Lower lobe of right lung (tissue), 2 donors: Measurements from ENCODE around the gene DNAAF9. TPM values are rescaled to one million over a fixed set of nuclear protein-coding genes. Genes with fewer than 3 reads are reported as not detected.
A peak's percentile ranks its signal among the peaks of the same experiment; 100 is the strongest.

Experiments
- ATAC-seq, 2 donors: fragments of 200-7000 bp; cut with Tn5 transposase; one replicate each; pipeline ENCODE4 v1.9.1; 2020 to 2022; ENCODE audit warnings: mild to moderate bottlenecking in 2 of 2, moderate library complexity in 2 of 2
- DNase-seq: peaks from one replicate; pipeline ENCODE4 v3.0.0-alpha.2; 2020
- H3K27ac ChIP-seq: fragments of 200-600 bp; one replicate; pipeline ENCODE4 v1.8.0; 2022
- H3K27me3 ChIP-seq: fragments of 200-600 bp; one replicate; pipeline ENCODE4 v1.8.0; 2022; ENCODE audit warnings: low read depth
- H3K36me3 ChIP-seq: fragments of 200-600 bp; one replicate; pipeline ENCODE4 v1.8.0; 2022; ENCODE audit warnings: mild to moderate bottlenecking
- H3K4me1 ChIP-seq: fragments of 200-600 bp; one replicate; pipeline ENCODE4 v1.8.0; 2022
- H3K4me3 ChIP-seq: fragments of 200-600 bp; one replicate; pipeline ENCODE4 v1.8.0; 2022; ENCODE audit warnings: mild to moderate bottlenecking
- H3K9me3 ChIP-seq: fragments of 200-600 bp; one replicate; pipeline ENCODE4 v1.8.0; 2022
- CTCF ChIP-seq: fragments of 200-600 bp; IDR thresholded peaks from one replicate; pipeline ENCODE4 v1.8.0; 2022; ENCODE audit warnings: antibody characterized with exemption, mild to moderate bottlenecking
- intact Hi-C: fragments of 100-400 bp; cut with DNase I; formaldehyde crosslinking; loops from one replicate; pipeline ENCODE4 v1.11.0; 2022
- total RNA-seq: library from RNA; stranded (reverse); fragmentation: NEBNext Ultra II Directional; extraction: Animal tissue kit (Norgen Biotek cat#: 25700); gene quantifications from one replicate; pipeline ENCODE4 v1.2.1, GENCODE V29; 2021
- donor health status: DM: no; HTN: yes; CAD: no; lungs with severe emphysema.

DNAAF9 gene
- total RNA-seq, 1 donor from 2014 or later, result 24.0 TPM

- intact Hi-C loops, result no loop called here
- H3K27ac ChIP-seq, result no peak overlapping the region
- DNase-seq, result no peak
- ATAC-seq, result peak; percentile 42 to 62
- TF ChIP-seq CTCF, result no peak
- no peaks in the 10 kb centered on the region for H3K4me1 ChIP-seq
- H3K9me3 ChIP-seq, result no peaks in the 10 kb centered on the region
- peaks cover 78% of the 10 kb centered on the region for H3K36me3 ChIP-seq
- H3K27me3 ChIP-seq, result no peaks in the 10 kb centered on the region
- no peak overlapping the region for H3K4me3 ChIP-seq
Measured at GRCh38 chr20:3371754-3372153, 35.7 kb downstream of the DNAAF9 start.

GRCh38 chr20:3367089-3367488, 40.4 kb downstream of the DNAAF9 start:
- no peak for DNase-seq
- Histone ChIP-seq H3K27ac (no peak overlapping the region), H3K27me3 (no peaks in the 10 kb centered on the region), H3K9me3 (no peaks in the 10 kb centered on the region), H3K4me3 (no peak overlapping the region), H3K36me3 (peaks cover 67% of the 10 kb centered on the region), H3K4me1 (no peaks in the 10 kb centered on the region)
- intact Hi-C loops, result no loop called here
- ATAC-seq, result no peak
- TF ChIP-seq CTCF, result no peak

- TF ChIP-seq CTCF, result no peak
- ATAC-seq, result no peak
Measured at GRCh38 chr20:3364323-3365013, 43.0 kb downstream of the DNAAF9 start.

GRCh38 chr20:3360752-3361151, 46.7 kb downstream of the DNAAF9 start:
- H3K36me3 ChIP-seq, result peaks cover 61% of the 10 kb centered on the region
- intact Hi-C loops, result no loop called here

More at GRCh38 chr20:3364323-3365013, 43.0 kb downstream of the DNAAF9 start:
- intact Hi-C loops, result no loop called here
- no peak overlapping the region for H3K4me3 ChIP-seq
- H3K9me3 ChIP-seq, result no peaks in the 10 kb centered on the region
- peaks cover 65% of the 10 kb centered on the region for H3K36me3 ChIP-seq
- no peak for DNase-seq
- H3K27me3 ChIP-seq, result no peaks in the 10 kb centered on the region
- no peaks in the 10 kb centered on the region for H3K4me1 ChIP-seq
- no peak overlapping the region for H3K27ac ChIP-seq

GRCh38 chr20:3358676-3359340, 48.7 kb downstream of the DNAAF9 start:
- Histone ChIP-seq H3K9me3 (no peaks in the 10 kb centered on the region), H3K27me3 (no peaks in the 10 kb centered on the region), H3K4me3 (no peak overlapping the region), H3K4me1 (no peaks in the 10 kb centered on the region), H3K27ac (no peak overlapping the region), H3K36me3 (peaks cover 45% of the 10 kb centered on the region)
- ATAC-seq (no peak), DNase-seq (no peak)
- TF ChIP-seq CTCF, result no peak
- intact Hi-C loops, result no loop called here

More at GRCh38 chr20:3360752-3361151, 46.7 kb downstream of the DNAAF9 start:
- Histone ChIP-seq H3K4me3 (no peak overlapping the region), H3K27ac (no peak overlapping the region), H3K4me1 (no peaks in the 10 kb centered on the region), H3K27me3 (no peaks in the 10 kb centered on the region), H3K9me3 (no peaks in the 10 kb centered on the region)
- no peak for TF ChIP-seq CTCF
- no peak for DNase-seq
- ATAC-seq, result no peak

Other genes starting within 250 kb of the DNAAF9 start
- gene FASTKD5, start 247.8 kb downstream of the DNAAF9 start, total RNA-seq, result 16.4 TPM
- 5.8 TPM for gene UBOX5, start 247.8 kb downstream of the DNAAF9 start, total RNA-seq
- gene LZTS3, start 234.1 kb downstream of the DNAAF9 start, total RNA-seq, result 18.5 TPM
- 89.8 TPM for gene DDRGK1, start 203.0 kb downstream of the DNAAF9 start, total RNA-seq
- gene ITPA, start 198.2 kb downstream of the DNAAF9 start, total RNA-seq, result 40.9 TPM
- gene SLC4A11, start 168.5 kb downstream of the DNAAF9 start, total RNA-seq, result 5.0 TPM
- gene ATRN, start 63.3 kb upstream of the DNAAF9 start, total RNA-seq, result 29.2 TPM